NB4 (cell line): ENCODE results near the gene FANCM.

Experiments used
- CTCF ChIP-seq: IDR thresholded peaks from one replicate; pipeline ENCODE4 v1.5.1; 2012; ENCODE audit warnings: low read depth, low read length
- MAX ChIP-seq: IDR thresholded peaks from 2 replicates; pipeline ENCODE4 v1.6.1; 2011; ENCODE audit warnings: low read depth, low read length
- POLR2A ChIP-seq: IDR thresholded peaks from 2 replicates; pipeline ENCODE4 v1.6.1; 2011; ENCODE audit warnings: mild to moderate bottlenecking; ENCODE audit not compliant: insufficient read length; ENCODE audit errors: extremely low read depth

DNA sequence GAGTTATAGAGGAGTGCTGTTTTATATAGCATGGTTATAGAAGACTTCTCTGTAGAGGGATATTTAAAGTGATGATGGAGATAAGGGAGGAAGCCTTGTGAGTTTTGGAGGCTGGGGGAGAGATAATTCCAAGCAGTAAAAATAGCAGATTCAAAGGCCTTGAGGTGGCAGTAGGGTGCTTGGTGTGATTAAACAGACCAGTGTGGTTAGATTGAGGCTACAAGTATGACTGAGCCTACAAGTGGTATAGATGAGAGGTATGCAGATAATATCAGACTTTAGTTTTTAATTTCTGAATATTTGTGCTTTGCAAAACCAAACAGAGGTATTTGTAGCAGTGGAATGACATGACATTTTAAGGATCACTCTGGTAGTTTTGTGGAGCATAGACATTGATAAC is 20.3 kb downstream of the FANCM start:
- TF ChIP-seq CTCF (no peak), MAX (no peak), POLR2A (no peak)
